ENCODE data around the gene TRPC1. TPM values are rescaled to one million over a fixed set of nuclear protein-coding genes. Genes with fewer than 3 reads are reported as not detected.

The TRPC1 gene
- total RNA-seq, 2 donors from 2014 or later = 5.6 to 9.4 TPM

DNA sequence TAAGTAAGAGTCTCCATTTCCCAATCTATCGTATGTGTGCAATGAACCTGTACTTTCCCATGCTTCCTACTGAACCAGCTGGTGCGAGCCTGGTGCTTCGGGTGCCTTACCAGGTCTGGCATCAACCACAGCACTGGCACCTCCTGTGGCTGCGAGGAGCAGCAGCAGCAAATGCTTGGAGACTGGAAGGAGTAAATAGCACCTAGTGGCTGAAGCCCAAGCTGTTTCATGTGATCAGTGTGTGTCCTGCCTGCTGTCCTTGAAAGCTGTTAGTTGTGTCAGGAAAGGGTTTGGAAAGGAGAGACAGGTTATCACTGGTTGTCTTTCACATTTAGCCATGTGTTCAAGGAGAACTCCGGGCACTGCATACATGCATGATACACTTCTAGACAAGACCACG is 133.2 kb downstream of the TRPC1 start:
- Mint-ChIP-seq H3K27ac (no peak overlapping the region), H3K4me3 (no peak overlapping the region), H3K36me3 (ENCODE audit: insufficient read depth in 2 of 2) (no peaks in the 10 kb centered on the region), H3K4me1 (ENCODE audit: low read depth) (no peaks in the 10 kb centered on the region), H3K27me3 (ENCODE audit: low read depth) (peaks cover 18% of the 10 kb centered on the region), H3K9me3 (no peaks in the 10 kb centered on the region)
- ATAC-seq (replicated peaks in 1 of 2) (no peak), DNase-seq (no peak)

Other genes starting within 250 kb of the TRPC1 start
- gene ATR, start 145.3 kb upstream of the TRPC1 start, total RNA-seq = 10 to 100 TPM; 27.3 to 34.8 TPM
- gene PLS1, start 127.6 kb upstream of the TRPC1 start, total RNA-seq = 1 to 10 TPM; 3.2 to 5.3 TPM
- gene PCOLCE2, start 165.0 kb downstream of the TRPC1 start, total RNA-seq = not detected
- gene PAQR9, start 239.6 kb downstream of the TRPC1 start, total RNA-seq = not detected